ENCODE data around the gene NR3C2. TPM values are rescaled to one million over a fixed set of nuclear protein-coding genes. Genes with fewer than 3 reads are reported as not detected.

NR3C2 gene
- polyA plus RNA-seq, 1 of the 3 experiments (the other 2 are of a cell fraction), result 0.02 TPM

- DNase-seq, result no peak
- no peaks in the 10 kb centered on the region for H3F3A ChIP-seq (replicated peaks; ENCODE audit: insufficient read depth)
- ChIA-PET CTCF (no interaction called here), POLR2A (no interaction called here)
- no peaks in the 10 kb centered on the region for H3K9me2 ChIP-seq
- no peaks in the 10 kb centered on the region for H3K79me2 ChIP-seq (ENCODE audit: insufficient read depth)
- H3K36me3 ChIP-seq (replicated peaks in 1 of 2; ENCODE audit: control insufficient read depth in 1 of 2, insufficient read depth in 2 of 2, low read length in 1 of 2), result no peaks in the 10 kb centered on the region
- no peaks in the 10 kb centered on the region for H4K20me1 ChIP-seq (ENCODE audit: insufficient read depth)
- no peak overlapping the region for H3K4me2 ChIP-seq
- H2AFZ ChIP-seq (ENCODE audit: low read depth), result no peak overlapping the region
- no peaks in the 10 kb centered on the region for H3K27me3 ChIP-seq (ENCODE audit: insufficient read depth)
- no peaks in the 10 kb centered on the region for H3K4me1 ChIP-seq (ENCODE audit: control insufficient read depth in 1 of 2, insufficient read depth in 2 of 2, low read depth in 1 of 2, low read length in 1 of 2)
- H3K27ac ChIP-seq (ENCODE audit: low read depth in 2 of 2, low read length in 1 of 2), result no peak overlapping the region
- H3K9me3 ChIP-seq, result no peaks in the 10 kb centered on the region
- 8% methylated on average over 2 of the region's 3 CpGs for WGBS (ENCODE audit: low lambda C conversion rate)
- no peak for TF ChIP-seq MEF2A (IDR thresholded peaks at IDR 0.05; ENCODE audit: borderline replicate concordance, low read depth)
- TF ChIP-seq, protein P1, sequence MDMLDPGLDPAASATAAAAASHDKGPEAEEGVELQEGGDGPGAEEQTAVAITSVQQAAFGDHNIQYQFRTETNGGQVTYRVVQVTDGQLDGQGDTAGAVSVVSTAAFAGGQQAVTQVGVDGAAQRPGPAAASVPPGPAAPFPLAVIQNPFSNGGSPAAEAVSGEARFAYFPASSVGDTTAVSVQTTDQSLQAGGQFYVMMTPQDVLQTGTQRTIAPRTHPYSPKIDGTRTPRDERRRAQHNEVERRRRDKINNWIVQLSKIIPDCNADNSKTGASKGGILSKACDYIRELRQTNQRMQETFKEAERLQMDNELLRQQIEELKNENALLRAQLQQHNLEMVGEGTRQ (IDR thresholded peaks at IDR 0.05; ENCODE audit: borderline replicate concordance, low read depth, low read length), result no peak
- TF ChIP-seq YY1 (IDR thresholded peaks at IDR 0.05; ENCODE audit: low read depth), result no peak
- no peak for TF ChIP-seq IRF3 (IDR thresholded peaks at IDR 0.05; ENCODE audit: low read depth, low read length)
- no peak for TF ChIP-seq MXI1 (IDR thresholded peaks at IDR 0.05; ENCODE audit: low read depth, low read length)
- no peak for TF ChIP-seq SIN3A (IDR thresholded peaks at IDR 0.05; ENCODE audit: borderline replicate concordance, low read depth, low read length)
- no peak for TF ChIP-seq REST (IDR thresholded peaks at IDR 0.05; ENCODE audit: low read depth, low read length)
- no peak for TF ChIP-seq TCF12 (IDR thresholded peaks at IDR 0.05)
- no peak for TF ChIP-seq TAF1 (IDR thresholded peaks at IDR 0.05; ENCODE audit: borderline replicate concordance, low read depth, low read length)
- no peak for TF ChIP-seq CTCF (IDR thresholded peaks at IDR 0.05)
- TF ChIP-seq SMC3 (IDR thresholded peaks at IDR 0.05; ENCODE audit: low read depth, low read length), result no peak
- TF ChIP-seq RFX5 (IDR thresholded peaks at IDR 0.05; ENCODE audit: low read length), result no peak
- no peak for TF ChIP-seq CHD2 (IDR thresholded peaks at IDR 0.05; ENCODE audit: low read length, partially characterized antibody)
- TF ChIP-seq NFIC (IDR thresholded peaks at IDR 0.05; ENCODE audit: borderline replicate concordance), result no peak
- TF ChIP-seq RAD21 (IDR thresholded peaks at IDR 0.05; ENCODE audit: low read length), result no peak
- TF ChIP-seq, protein P2, sequence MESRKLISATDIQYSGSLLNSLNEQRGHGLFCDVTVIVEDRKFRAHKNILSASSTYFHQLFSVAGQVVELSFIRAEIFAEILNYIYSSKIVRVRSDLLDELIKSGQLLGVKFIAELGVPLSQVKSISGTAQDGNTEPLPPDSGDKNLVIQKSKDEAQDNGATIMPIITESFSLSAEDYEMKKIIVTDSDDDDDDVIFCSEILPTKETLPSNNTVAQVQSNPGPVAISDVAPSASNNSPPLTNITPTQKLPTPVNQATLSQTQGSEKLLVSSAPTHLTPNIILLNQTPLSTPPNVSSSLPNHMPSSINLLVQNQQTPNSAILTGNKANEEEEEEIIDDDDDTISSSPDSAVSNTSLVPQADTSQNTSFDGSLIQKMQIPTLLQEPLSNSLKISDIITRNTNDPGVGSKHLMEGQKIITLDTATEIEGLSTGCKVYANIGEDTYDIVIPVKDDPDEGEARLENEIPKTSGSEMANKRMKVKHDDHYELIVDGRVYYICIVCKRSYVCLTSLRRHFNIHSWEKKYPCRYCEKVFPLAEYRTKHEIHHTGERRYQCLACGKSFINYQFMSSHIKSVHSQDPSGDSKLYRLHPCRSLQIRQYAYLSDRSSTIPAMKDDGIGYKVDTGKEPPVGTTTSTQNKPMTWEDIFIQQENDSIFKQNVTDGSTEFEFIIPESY (IDR thresholded peaks at IDR 0.05; ENCODE audit: borderline replicate concordance, low read depth), result no peak
- no peak for TF ChIP-seq RCOR1 (IDR thresholded peaks at IDR 0.05; ENCODE audit: low read length)
- no peak for TF ChIP-seq RXRA (IDR thresholded peaks at IDR 0.05; ENCODE audit: borderline replicate concordance, low read depth)
- H3K9ac ChIP-seq, result no peak overlapping the region
- no peak overlapping the region for H3K4me3 ChIP-seq (ENCODE audit: low read depth in 2 of 2, low read length in 1 of 2)
Observed at GRCh38 chr4:148109216-148109615, 333.0 kb downstream of the NR3C2 start.

Data from SK-N-SH (cell line).